ENCODE data around the gene FLVCR2.
A peak's percentile ranks its signal among the peaks of the same experiment; 100 is the strongest.
"Not testable (repeated sequence)": the region's sequence is repeated elsewhere in the genome, so short reads cannot be mapped to it uniquely, and the experiment has no call there.

Gene FLVCR2

DNA sequence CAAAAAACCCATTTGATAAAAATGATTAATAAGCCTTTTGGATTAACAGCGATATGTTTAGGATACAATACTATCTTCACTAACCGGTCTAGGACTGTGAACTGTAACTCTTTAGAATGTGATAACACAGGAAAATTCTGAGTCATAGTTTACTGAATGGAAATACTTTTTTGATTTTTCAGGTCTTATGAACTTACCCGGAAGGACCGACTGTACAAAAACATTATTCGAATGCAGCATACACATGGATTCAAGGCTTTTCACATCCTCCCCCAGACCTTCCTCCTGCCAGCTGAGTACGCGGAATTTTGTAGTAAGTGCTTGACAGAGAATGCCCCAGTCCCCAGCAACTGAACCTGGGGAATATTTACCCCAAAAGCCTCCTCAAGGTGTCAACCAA, 111.6 kb downstream of the FLVCR2 start:
- Histone ChIP-seq H3K4me3 (ENCODE audit: control insufficient read depth in 1 of 7, extremely low read depth in 1 of 7, insufficient read depth in 4 of 7, low read depth in 2 of 7, low read length in 6 of 7) (no peak overlapping the region), H3K9me3 (ENCODE audit: control extremely low read depth in 1 of 5, control insufficient read depth in 4 of 5, insufficient read depth in 2 of 5, low read depth in 1 of 5, low read length in 4 of 5) (peaks cover 0 to 9% (median 0%) of the 10 kb centered on the region in 5 experiments), H3K27me3 (replicated peaks in 2 of 5; ENCODE audit: control insufficient read depth in 4 of 5, insufficient read depth in 5 of 5, low read length in 4 of 5) (no peaks in the 10 kb centered on the region), H3K27ac (ENCODE audit: insufficient read depth in 1 of 2, low read depth in 1 of 2, low read length in 2 of 2, poor library complexity in 1 of 2, severe bottlenecking in 2 of 2) (no peak overlapping the region), H3K4me1 (ENCODE audit: control extremely low read depth in 1 of 4, control insufficient read depth in 4 of 4, insufficient read depth in 4 of 4, low read length in 3 of 4) (no peaks in the 10 kb centered on the region), H3K36me3 (ENCODE audit: control insufficient read depth in 4 of 4, insufficient read depth in 4 of 4, low read length in 3 of 4) (peaks cover 26 to 63% (median 42%) of the 10 kb centered on the region in 4 experiments)
- ChIA-PET CTCF (interaction anchor here (1.5 kb wide), 1 partner anchor 21 kb away, joined by 4 read pairs; no protein-coding TSS in a partner anchor), POLR2A (no interaction called here)
- DNase-seq: no peak
- whole genome bisulfite sequencing (ENCODE audit: insufficient coverage): 98% methylated on average over 5 of the region's 7 CpGs

DNA sequence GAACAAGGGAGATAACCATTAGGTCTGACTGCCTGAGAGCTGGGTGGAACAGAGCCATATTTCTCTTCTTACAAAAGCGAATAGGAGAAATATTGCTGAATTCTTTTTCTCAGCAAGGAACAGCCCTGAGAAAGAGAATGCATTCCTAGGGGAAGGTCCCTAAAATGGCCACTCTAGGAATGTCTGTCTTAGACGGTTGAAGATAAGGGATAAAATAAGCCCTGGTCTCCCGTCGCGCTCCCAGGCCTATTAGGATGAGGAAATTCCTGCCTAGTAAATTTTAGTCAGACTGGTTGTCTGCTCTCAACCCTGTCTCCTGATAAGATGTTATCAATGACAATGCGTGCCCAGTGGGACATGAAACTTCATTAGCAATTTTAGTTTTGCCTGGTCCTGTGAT, 116.6 kb downstream of the FLVCR2 start:
- POLR2A ChIA-PET; H3K27me3 ChIP-seq (replicated peaks in 2 of 5; ENCODE audit: control insufficient read depth in 4 of 5, insufficient read depth in 5 of 5, low read length in 4 of 5); H3K4me3 ChIP-seq (ENCODE audit: control insufficient read depth in 1 of 7, extremely low read depth in 1 of 7, insufficient read depth in 4 of 7, low read depth in 2 of 7, low read length in 6 of 7); CTCF ChIA-PET; H3K27ac ChIP-seq (ENCODE audit: insufficient read depth in 1 of 2, low read depth in 1 of 2, low read length in 2 of 2, poor library complexity in 1 of 2, severe bottlenecking in 2 of 2): not testable (repeated sequence)
- Histone ChIP-seq H3K9me3 (ENCODE audit: control extremely low read depth in 1 of 5, control insufficient read depth in 4 of 5, insufficient read depth in 2 of 5, low read depth in 1 of 5, low read length in 4 of 5) (peaks cover 0 to 13% (median 0%) of the 10 kb centered on the region in 5 experiments), H3K36me3 (ENCODE audit: control insufficient read depth in 4 of 4, insufficient read depth in 4 of 4, low read length in 3 of 4) (peaks cover 21 to 62% (median 48%) of the 10 kb centered on the region in 4 experiments), H3K4me1 (ENCODE audit: control extremely low read depth in 1 of 4, control insufficient read depth in 4 of 4, insufficient read depth in 4 of 4, low read length in 3 of 4) (peaks cover 3 to 10% (median 5%) of the 10 kb centered on the region in 4 experiments)
- 96% methylated on average over 5 of the region's 6 CpGs for WGBS (ENCODE audit: insufficient coverage)
- DNase-seq: peak in 1 of 3 donors; percentile 11

DNA sequence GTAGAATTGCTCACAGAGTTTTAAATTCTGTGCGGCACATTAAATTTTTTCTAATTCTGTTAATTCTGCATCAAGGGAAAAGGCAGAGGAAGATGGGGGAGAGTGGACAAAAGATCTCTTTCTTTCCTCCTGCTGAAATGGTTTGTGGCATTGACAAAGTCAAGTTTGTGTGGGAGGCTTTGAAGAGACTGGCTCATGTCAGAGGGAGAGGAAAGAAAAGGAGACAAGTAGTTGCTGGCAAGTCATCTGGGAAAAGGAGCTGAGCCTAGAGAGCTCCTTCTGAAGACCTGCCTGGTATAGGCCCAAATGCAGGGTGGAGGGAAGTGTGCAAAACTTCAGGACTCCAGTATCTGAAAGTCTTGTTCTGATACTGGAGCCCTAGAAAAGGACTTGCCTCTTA, 119.0 kb downstream of the FLVCR2 start:
- WGBS (ENCODE audit: insufficient coverage): no CpG with 5 or more reads among the region's 1 CpG
- peaks cover 0 to 17% (median 4%) of the 10 kb centered on the region in 5 experiments for H3K9me3 ChIP-seq (ENCODE audit: control extremely low read depth in 1 of 5, control insufficient read depth in 4 of 5, insufficient read depth in 2 of 5, low read depth in 1 of 5, low read length in 4 of 5)
- CTCF ChIA-PET: interaction anchor here (1.2 to 1.9 kb wide), 2 partner anchors 11 to 290 kb away, joined by 3 to 8 read pairs; no protein-coding TSS in a partner anchor
- H3K4me3 ChIP-seq (ENCODE audit: control insufficient read depth in 1 of 7, extremely low read depth in 1 of 7, insufficient read depth in 4 of 7, low read depth in 2 of 7, low read length in 6 of 7): no peak overlapping the region
- peaks cover 12 to 65% (median 42%) of the 10 kb centered on the region in 4 experiments for H3K36me3 ChIP-seq (ENCODE audit: control insufficient read depth in 4 of 4, insufficient read depth in 4 of 4, low read length in 3 of 4)
- H3K4me1 ChIP-seq (ENCODE audit: control extremely low read depth in 1 of 4, control insufficient read depth in 4 of 4, insufficient read depth in 4 of 4, low read length in 3 of 4): peaks cover 3 to 10% (median 5%) of the 10 kb centered on the region in 4 experiments
- no peak for DNase-seq
- H3K27me3 ChIP-seq (replicated peaks in 2 of 5; ENCODE audit: control insufficient read depth in 4 of 5, insufficient read depth in 5 of 5, low read length in 4 of 5): no peaks in the 10 kb centered on the region
- H3K27ac ChIP-seq (ENCODE audit: insufficient read depth in 1 of 2, low read depth in 1 of 2, low read length in 2 of 2, poor library complexity in 1 of 2, severe bottlenecking in 2 of 2): peak overlapping the region in 1 of 2 experiments; percentile 33
- POLR2A ChIA-PET: no interaction called here
